NCI-H1694 treated with DMSO at 0.1 percent for 48 hours (cell line): ENCODE measurements around the gene DOK5.

Experiments used
- DNase-seq: peaks from one replicate; lab custom pipeline; 2025; lab: John Stamatoyannopoulos, UW

Gene DOK5

GRCh38 chr20:54514028-54514607 is 38.7 kb downstream of the DOK5 start:
- no peak for DNase-seq

GRCh38 chr20:54515793-54516628 is 40.6 kb downstream of the DOK5 start:
- DNase-seq, result no peak

GRCh38 chr20:54517241-54517975 is 42.0 kb downstream of the DOK5 start:
- no peak for DNase-seq

GRCh38 chr20:54524849-54525248 is 49.5 kb downstream of the DOK5 start:
- DNase-seq, result no peak

GRCh38 chr20:54525916-54526590 is 50.7 kb downstream of the DOK5 start:
- DNase-seq, result no peak

DNA sequence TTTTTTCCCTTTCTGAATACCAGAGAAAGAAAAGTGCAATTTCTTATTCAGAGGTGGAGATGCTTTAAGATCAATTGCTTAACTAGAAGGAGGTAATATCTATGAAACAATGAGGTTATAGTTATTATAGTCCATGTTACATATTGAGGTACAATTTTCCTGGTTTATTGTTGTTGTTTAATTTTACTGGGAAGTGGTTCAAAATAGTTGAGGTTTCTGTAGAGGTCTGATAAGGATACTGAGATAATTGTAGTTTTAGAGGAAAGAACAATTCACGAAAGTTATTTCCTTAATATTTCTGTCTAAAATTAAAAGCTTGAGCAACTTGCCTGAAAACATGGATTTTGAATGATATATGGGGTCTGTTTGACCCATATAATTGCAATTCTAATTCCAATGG is 51.4 kb downstream of the DOK5 start:
- no peak for DNase-seq

- DNase-seq, result no peak
Measured at GRCh38 chr20:54532573-54532972, 57.2 kb downstream of the DOK5 start.

DNA sequence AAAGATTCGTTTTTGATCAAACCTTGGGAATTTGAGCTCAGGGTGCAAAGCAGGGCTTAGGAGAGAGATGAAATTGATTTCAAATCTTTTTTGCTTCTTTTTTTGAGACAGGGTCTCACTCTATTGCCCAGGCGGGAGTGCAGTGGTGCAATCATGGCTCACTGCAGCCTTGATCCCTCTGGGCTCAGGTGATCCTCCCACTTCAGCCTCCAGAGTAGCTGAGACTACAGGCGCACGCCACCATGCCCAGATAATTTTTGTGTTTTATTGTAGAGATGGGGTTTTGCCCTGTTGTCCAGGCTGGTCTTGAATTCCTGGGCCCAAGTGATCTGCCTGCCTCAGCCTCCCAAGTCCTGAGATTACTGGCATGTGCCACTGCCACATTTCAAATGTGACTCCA is 58.7 kb downstream of the DOK5 start:
- no peak for DNase-seq

- no peak for DNase-seq
Measured at GRCh38 chr20:54535033-54535432, 59.6 kb downstream of the DOK5 start.

- no peak for DNase-seq
Measured at GRCh38 chr20:54535746-54536145, 60.4 kb downstream of the DOK5 start.

- DNase-seq, result no peak
Measured at GRCh38 chr20:54539521-54540046, 64.2 kb downstream of the DOK5 start.

DNA sequence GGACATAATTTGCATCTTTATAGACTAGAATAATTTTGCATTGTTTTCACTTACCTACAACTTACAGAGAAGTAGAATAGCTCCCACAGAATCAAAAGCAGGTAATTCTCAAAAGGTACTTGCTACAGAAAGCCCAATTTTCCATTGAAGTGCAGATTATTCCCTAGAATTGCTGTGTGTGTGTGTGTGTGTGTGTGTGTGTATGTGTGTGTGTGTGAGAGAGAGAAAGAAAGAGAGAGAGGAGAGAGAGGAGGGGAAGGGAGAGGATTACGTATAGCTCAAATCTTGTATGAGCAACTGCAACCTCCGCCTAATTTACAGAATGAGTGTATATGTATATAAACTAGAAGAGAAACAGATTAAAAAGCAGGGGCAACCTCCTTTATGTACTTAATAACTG is 68.0 kb downstream of the DOK5 start:
- DNase-seq, result no peak

DNA sequence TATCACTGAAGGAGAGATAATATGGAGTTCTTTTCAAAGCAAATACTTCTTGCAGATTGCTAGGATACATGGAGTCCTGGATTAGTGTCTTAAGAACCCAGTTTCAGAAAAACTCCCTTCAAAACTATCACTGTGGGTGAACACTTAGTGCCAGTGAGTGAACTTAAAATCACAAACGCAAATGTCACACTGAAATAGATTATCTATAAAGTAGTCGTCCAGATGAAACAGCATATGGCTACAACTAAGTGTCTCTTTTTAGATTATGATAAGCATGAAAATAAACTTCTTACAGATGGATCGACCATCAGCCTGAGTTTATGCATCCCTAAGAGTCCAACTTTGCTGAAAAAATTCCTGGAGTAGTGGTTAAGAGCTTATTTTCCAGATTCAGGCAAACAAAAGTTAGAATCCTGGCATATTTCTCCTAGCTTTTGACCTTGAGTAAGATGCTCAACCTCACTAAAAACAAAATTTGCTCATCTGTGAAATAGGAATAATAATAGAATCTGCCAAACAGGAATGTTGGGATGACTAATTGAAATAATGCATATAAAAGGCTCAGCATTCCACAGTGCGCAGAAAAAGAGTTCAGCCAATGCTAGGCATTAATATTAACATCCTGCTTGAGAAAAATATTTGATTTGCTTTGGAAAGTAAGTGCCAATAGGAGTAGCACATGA is 70.4 kb downstream of the DOK5 start:
- no peak for DNase-seq

- no peak for DNase-seq
Measured at GRCh38 chr20:54548849-54549248, 73.5 kb downstream of the DOK5 start.

DNA sequence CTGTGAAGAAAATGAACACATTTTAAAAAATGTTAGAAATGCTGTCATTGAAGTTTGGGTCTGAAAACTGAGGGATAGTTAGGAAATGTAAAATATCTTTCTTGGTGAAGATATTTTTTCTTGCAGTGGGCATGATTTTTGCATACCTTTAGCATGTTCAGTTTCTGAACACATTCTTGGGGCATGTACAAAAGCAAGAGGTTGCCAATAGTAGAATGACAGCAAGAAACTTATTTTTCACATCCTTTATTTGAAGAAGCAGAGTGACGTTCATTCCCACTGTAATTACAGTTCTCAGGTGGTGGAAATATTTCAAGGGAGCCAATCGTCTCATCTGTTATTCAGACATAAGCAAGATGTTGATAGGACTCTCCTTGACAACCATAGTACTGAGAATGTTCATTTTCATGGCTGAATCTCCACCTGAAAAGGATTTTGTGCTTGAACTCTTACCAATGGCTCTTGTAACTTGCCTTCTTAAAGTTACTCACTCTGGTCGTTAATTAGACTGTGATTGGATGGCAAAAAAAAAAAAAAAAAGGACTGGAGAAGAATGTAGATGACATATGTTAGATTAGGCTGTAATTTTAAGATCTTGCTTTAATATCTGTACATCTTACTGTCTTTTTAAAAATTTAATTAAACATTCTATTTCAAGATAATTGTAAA is 74.4 kb downstream of the DOK5 start:
- no peak for DNase-seq

- no peak for DNase-seq
Measured at GRCh38 chr20:54550776-54551396, 75.5 kb downstream of the DOK5 start.

DNA sequence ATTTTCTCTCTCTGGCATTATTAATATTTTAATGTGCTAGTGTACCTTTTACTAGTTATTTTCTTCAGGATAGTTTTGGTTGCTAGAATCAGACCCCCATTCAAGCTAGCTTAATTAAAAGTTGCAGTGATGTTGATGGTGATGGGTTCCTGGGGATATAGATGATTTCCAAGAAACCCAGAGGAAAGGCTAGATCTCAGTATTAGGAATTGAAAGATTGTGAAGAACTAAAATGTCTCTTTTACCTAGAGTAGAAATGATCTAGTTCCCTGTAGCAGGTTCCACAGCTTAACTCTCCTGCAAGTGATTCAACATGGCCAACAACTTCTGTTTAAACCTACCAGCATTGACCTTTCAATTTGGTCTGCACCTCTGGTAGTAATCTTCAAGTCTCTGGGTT is 78.6 kb downstream of the DOK5 start:
- no peak for DNase-seq

- no peak for DNase-seq
Measured at GRCh38 chr20:54555150-54555549, 79.8 kb downstream of the DOK5 start.

GRCh38 chr20:54556406-54556805 is 81.0 kb downstream of the DOK5 start:
- DNase-seq, result no peak

GRCh38 chr20:54557806-54558590 is 82.6 kb downstream of the DOK5 start:
- no peak for DNase-seq
